SK-N-SH treated with all-trans-retinoic acid at 6 μM for 48 hours (cell line): ENCODE results near the gene NHP2.

Experiments used
- ATAC-seq: fragments of 200-7000 bp; cut with Tn5 transposase; 3 replicates; pipeline ENCODE4 v1.9.1; 2020; ENCODE audit warnings: mild to moderate bottlenecking, moderate library complexity
- BACH2 ChIP-seq: fragments of 250-450 bp; sonication (Bioruptor Pico); IDR thresholded peaks from 2 replicates; pipeline ENCODE4 v1.9.0; 2021; ENCODE audit warnings: mild to moderate bottlenecking, borderline replicate concordance
- CSDC2 ChIP-seq: fragments of 250-450 bp; sonication (Bioruptor Pico); IDR thresholded peaks from 2 replicates; pipeline ENCODE4 v1.5.0; 2020; ENCODE audit warnings: mild to moderate bottlenecking, moderate library complexity
- ISL1 ChIP-seq: fragments of 250-450 bp; sonication (Bioruptor Pico); IDR thresholded peaks from 2 replicates; pipeline ENCODE4 v2.1.2; 2022; ENCODE audit warnings: mild to moderate bottlenecking, moderate library complexity
- PPARA ChIP-seq: fragments of 250-450 bp; sonication (Bioruptor Pico); IDR thresholded peaks from 2 replicates; pipeline ENCODE4 v1.5.0; 2020; ENCODE audit warnings: mild to moderate bottlenecking, borderline replicate concordance
- RARB ChIP-seq: fragments of 250-450 bp; sonication (Bioruptor Pico); IDR thresholded peaks from 2 replicates; pipeline ENCODE4 v1.8.0; 2021; ENCODE audit warnings: mild to moderate bottlenecking, moderate library complexity
- SNAI2 ChIP-seq: fragments of 250-450 bp; sonication (Bioruptor Pico); IDR thresholded peaks from 2 replicates; pipeline ENCODE4 v1.5.0; 2020; ENCODE audit warnings: mild to moderate bottlenecking, moderate library complexity
- TCF4 ChIP-seq: fragments of 250-450 bp; sonication (Bioruptor Pico); IDR thresholded peaks from 2 replicates; pipeline ENCODE4 v1.8.0; 2021; ENCODE audit warnings: mild to moderate bottlenecking, moderate library complexity, borderline replicate concordance
- TOX ChIP-seq: fragments of 250-450 bp; sonication (Bioruptor Pico); IDR thresholded peaks from 2 replicates; pipeline ENCODE4 v1.8.0; 2021; ENCODE audit warnings: mild to moderate bottlenecking, moderate library complexity, borderline replicate concordance
- ZC3H10 ChIP-seq: fragments of 250-450 bp; sonication (Bioruptor Pico); IDR thresholded peaks from 2 replicates; pipeline ENCODE4 v1.5.1; 2021; ENCODE audit warnings: mild to moderate bottlenecking, moderate library complexity
- ZFP3 ChIP-seq: fragments of 250-450 bp; sonication (Bioruptor Pico); IDR thresholded peaks from 2 replicates; pipeline ENCODE4 v1.5.0; 2020; ENCODE audit warnings: mild to moderate bottlenecking, moderate library complexity
- ZFP30 ChIP-seq: fragments of 450-650 bp; formaldehyde crosslinking; IDR thresholded peaks from 2 replicates; pipeline ENCODE4 v1.5.0; 2022; ENCODE audit warnings: mild to moderate bottlenecking, moderate library complexity
- ZNF70 ChIP-seq: fragments of 450-650 bp; formaldehyde crosslinking; IDR thresholded peaks from 2 replicates; pipeline ENCODE4 v1.5.0; 2020; ENCODE audit warnings: mild to moderate bottlenecking, moderate library complexity
- ZNF8 ChIP-seq: fragments of 450-650 bp; formaldehyde crosslinking; IDR thresholded peaks from 2 replicates; pipeline ENCODE4 v1.5.0; 2020; ENCODE audit warnings: mild to moderate bottlenecking, moderate library complexity
- TF ChIP-seq, protein P1 (sequence below): fragments of 250-450 bp; sonication (Bioruptor Pico); IDR thresholded peaks from 2 replicates; pipeline ENCODE4 v1.5.0; 2020; ENCODE audit warnings: mild to moderate bottlenecking, moderate library complexity
- TF ChIP-seq, protein P2 (sequence below): fragments of 250-450 bp; sonication (Bioruptor Pico); IDR thresholded peaks from 2 replicates; pipeline ENCODE4 v1.8.0; 2021; ENCODE audit warnings: low read depth, mild to moderate bottlenecking, moderate library complexity, borderline replicate concordance
- TF ChIP-seq, protein P3 (sequence below): fragments of 250-450 bp; sonication (Bioruptor Pico); IDR thresholded peaks from 2 replicates; pipeline ENCODE4 v1.5.1; 2021; ENCODE audit warnings: mild to moderate bottlenecking, moderate library complexity
- TF ChIP-seq, protein P4 (sequence below): fragments of 250-450 bp; sonication (Bioruptor Pico); IDR thresholded peaks from 2 replicates; pipeline ENCODE4 v1.5.1; 2020; ENCODE audit warnings: low read depth, mild to moderate bottlenecking, moderate library complexity
- TF ChIP-seq, protein P5 (sequence below): fragments of 250-450 bp; sonication (Bioruptor Pico); IDR thresholded peaks from 2 replicates; pipeline ENCODE4 v1.8.0; 2020; ENCODE audit warnings: mild to moderate bottlenecking, moderate library complexity, borderline replicate concordance

Gene NHP2

DNA sequence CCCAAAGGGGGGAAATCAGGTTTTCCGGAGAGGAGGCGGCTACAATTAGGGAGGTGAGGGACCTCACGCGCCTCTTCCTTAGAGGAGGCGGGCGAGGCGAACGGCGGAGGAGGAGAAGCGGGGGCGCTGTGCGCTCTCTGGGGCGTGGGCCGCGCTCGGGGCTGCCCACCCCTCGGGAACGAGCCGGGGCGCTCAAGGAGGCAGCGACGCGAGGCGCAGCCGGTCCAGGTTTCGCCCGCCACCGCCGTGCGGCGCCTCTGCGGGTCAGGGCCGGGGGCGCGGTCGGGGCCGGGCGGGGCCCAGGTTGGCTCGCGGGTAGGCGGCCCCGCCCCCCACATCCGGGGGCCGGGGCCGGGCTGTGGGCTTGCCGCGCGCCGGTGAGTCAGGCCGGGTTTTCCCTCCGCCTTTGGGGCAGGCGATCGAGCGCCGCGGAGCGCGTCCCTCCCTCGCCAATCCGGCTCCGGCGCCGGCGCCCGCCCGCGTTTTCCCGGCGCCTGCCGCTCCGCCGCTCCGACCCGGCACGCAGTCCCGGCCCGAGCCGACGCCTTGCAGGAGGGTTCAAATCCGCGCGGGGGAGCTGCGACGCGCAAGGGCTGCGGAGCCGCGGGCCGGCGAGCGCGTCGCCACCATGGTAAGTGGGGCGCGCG lies 40.4 kb downstream of the NHP2 start, which contains the start of gene N4BP3:
N4BP3 (plus strand) TSS at position 392 of the 647 bp plus-strand sequence. CDS start 6,052 bp downstream, outside the sequence.
- peak; percentile 65 for ATAC-seq
- no peak for TF ChIP-seq ZC3H10 (CRISPR knock-in tag)
- TF ChIP-seq, protein P1, sequence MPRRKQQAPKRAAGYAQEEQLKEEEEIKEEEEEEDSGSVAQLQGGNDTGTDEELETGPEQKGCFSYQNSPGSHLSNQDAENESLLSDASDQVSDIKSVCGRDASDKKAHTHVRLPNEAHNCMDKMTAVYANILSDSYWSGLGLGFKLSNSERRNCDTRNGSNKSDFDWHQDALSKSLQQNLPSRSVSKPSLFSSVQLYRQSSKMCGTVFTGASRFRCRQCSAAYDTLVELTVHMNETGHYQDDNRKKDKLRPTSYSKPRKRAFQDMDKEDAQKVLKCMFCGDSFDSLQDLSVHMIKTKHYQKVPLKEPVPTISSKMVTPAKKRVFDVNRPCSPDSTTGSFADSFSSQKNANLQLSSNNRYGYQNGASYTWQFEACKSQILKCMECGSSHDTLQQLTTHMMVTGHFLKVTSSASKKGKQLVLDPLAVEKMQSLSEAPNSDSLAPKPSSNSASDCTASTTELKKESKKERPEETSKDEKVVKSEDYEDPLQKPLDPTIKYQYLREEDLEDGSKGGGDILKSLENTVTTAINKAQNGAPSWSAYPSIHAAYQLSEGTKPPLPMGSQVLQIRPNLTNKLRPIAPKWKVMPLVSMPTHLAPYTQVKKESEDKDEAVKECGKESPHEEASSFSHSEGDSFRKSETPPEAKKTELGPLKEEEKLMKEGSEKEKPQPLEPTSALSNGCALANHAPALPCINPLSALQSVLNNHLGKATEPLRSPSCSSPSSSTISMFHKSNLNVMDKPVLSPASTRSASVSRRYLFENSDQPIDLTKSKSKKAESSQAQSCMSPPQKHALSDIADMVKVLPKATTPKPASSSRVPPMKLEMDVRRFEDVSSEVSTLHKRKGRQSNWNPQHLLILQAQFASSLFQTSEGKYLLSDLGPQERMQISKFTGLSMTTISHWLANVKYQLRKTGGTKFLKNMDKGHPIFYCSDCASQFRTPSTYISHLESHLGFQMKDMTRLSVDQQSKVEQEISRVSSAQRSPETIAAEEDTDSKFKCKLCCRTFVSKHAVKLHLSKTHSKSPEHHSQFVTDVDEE (CRISPR knock-in tag), result no peak
- TF ChIP-seq SNAI2 (CRISPR knock-in tag), result no peak
- no peak for TF ChIP-seq ISL1 (CRISPR knock-in tag)
- no peak for TF ChIP-seq ZNF70 (CRISPR knock-in tag)
- no peak for TF ChIP-seq ZFP3 (CRISPR knock-in tag)
- TF ChIP-seq CSDC2 (CRISPR knock-in tag), result no peak
- TF ChIP-seq RARB (CRISPR knock-in tag), result no peak
- TF ChIP-seq BACH2 (CRISPR knock-in tag), result no peak
- TF ChIP-seq TOX, result no peak
- TF ChIP-seq TCF4, result no peak
- no peak for TF ChIP-seq ZNF8
- TF ChIP-seq, protein P2, sequence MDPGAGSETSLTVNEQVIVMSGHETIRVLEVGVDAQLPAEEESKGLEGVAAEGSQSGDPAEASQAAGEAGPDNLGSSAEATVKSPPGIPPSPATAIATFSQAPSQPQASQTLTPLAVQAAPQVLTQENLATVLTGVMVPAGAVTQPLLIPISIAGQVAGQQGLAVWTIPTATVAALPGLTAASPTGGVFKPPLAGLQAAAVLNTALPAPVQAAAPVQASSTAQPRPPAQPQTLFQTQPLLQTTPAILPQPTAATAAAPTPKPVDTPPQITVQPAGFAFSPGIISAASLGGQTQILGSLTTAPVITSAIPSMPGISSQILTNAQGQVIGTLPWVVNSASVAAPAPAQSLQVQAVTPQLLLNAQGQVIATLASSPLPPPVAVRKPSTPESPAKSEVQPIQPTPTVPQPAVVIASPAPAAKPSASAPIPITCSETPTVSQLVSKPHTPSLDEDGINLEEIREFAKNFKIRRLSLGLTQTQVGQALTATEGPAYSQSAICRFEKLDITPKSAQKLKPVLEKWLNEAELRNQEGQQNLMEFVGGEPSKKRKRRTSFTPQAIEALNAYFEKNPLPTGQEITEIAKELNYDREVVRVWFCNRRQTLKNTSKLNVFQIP (CRISPR knock-in tag), result no peak
- TF ChIP-seq, protein P3, sequence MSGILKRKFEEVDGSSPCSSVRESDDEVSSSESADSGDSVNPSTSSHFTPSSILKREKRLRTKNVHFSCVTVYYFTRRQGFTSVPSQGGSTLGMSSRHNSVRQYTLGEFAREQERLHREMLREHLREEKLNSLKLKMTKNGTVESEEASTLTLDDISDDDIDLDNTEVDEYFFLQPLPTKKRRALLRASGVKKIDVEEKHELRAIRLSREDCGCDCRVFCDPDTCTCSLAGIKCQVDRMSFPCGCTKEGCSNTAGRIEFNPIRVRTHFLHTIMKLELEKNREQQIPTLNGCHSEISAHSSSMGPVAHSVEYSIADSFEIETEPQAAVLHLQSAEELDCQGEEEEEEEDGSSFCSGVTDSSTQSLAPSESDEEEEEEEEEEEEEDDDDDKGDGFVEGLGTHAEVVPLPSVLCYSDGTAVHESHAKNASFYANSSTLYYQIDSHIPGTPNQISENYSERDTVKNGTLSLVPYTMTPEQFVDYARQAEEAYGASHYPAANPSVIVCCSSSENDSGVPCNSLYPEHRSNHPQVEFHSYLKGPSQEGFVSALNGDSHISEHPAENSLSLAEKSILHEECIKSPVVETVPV (CRISPR knock-in tag), result no peak
- TF ChIP-seq PPARA (CRISPR knock-in tag), result no peak
- TF ChIP-seq, protein P4, sequence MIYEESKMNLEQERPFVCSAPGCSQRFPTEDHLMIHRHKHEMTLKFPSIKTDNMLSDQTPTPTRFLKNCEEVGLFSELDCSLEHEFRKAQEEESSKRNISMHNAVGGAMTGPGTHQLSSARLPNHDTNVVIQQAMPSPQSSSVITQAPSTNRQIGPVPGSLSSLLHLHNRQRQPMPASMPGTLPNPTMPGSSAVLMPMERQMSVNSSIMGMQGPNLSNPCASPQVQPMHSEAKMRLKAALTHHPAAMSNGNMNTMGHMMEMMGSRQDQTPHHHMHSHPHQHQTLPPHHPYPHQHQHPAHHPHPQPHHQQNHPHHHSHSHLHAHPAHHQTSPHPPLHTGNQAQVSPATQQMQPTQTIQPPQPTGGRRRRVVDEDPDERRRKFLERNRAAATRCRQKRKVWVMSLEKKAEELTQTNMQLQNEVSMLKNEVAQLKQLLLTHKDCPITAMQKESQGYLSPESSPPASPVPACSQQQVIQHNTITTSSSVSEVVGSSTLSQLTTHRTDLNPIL (CRISPR knock-in tag), result no peak

DNA sequence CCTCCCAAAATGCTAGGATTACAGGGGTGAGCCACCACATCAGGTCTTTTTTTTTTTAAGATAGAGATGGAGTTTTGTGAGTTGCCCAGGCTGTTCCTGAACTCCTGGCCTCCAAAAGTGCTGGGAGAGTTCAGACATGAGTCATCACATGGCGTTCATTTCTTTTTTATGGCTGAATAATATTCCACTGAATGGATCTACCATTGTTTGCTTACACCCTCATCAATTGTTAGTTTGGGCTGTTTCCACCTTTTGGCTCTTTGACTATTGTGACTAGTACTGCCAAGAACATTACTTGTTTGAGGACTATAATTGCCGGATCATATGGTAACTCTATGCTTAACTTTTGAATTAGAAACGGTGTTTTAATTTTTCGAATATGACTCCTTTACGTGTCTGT lies 41.1 kb downstream of the NHP2 start:
- no peak for ATAC-seq
- TF ChIP-seq, protein P1 (CRISPR knock-in tag), result no peak
- peak; percentile 97 for TF ChIP-seq ZNF8
- TF ChIP-seq ZFP30 (CRISPR knock-in tag), result no peak
- TF ChIP-seq, protein P5, sequence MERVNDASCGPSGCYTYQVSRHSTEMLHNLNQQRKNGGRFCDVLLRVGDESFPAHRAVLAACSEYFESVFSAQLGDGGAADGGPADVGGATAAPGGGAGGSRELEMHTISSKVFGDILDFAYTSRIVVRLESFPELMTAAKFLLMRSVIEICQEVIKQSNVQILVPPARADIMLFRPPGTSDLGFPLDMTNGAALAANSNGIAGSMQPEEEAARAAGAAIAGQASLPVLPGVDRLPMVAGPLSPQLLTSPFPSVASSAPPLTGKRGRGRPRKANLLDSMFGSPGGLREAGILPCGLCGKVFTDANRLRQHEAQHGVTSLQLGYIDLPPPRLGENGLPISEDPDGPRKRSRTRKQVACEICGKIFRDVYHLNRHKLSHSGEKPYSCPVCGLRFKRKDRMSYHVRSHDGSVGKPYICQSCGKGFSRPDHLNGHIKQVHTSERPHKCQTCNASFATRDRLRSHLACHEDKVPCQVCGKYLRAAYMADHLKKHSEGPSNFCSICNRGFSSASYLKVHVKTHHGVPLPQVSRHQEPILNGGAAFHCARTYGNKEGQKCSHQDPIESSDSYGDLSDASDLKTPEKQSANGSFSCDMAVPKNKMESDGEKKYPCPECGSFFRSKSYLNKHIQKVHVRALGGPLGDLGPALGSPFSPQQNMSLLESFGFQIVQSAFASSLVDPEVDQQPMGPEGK (CRISPR knock-in tag), result no peak
